ENCODE measurements around the gene TPX2. TPM values are rescaled to one million over a fixed set of nuclear protein-coding genes. Genes with fewer than 3 reads are reported as not detected.

Gene TPX2
- polyA plus RNA-seq, 1 of the 3 experiments (the other 2 are of a cell fraction), result 17.1 TPM

DNA sequence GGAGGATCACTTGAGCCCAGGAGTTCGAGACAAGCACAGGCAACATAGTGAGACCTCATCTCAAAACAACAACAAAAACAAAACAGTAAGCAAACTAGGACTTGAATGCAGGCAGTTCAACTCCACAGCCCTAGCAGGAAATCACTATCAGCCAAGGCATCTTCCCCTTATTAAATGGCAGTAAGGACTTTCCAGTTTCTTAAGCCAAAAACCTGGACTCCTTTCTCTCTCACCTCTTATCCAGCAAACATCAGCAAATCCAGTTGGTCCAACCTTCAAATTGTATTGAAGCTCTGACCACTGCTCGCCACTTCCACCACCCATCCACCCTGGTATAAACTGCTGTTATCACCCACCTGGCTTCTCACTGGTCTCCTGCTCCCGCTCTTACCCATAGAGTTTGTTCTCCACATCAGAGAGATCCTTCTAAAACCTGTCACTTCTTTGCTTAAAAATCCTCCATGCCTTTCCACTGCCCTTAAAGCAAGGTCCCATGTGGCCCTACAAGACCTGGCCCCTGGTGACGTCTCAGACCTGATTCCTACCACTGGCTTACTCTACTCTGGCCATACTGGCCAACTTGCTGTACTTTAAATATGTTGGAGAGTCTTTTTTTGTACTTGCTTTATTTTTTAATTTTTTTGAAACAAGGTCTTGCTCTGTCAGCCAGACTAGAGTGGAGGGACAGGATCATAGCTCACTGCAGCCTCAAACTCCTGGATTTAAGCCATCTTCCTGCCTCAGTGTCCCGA, 44.1 kb upstream of the TPX2 start (continued):
- TF ChIP-seq, protein P1, sequence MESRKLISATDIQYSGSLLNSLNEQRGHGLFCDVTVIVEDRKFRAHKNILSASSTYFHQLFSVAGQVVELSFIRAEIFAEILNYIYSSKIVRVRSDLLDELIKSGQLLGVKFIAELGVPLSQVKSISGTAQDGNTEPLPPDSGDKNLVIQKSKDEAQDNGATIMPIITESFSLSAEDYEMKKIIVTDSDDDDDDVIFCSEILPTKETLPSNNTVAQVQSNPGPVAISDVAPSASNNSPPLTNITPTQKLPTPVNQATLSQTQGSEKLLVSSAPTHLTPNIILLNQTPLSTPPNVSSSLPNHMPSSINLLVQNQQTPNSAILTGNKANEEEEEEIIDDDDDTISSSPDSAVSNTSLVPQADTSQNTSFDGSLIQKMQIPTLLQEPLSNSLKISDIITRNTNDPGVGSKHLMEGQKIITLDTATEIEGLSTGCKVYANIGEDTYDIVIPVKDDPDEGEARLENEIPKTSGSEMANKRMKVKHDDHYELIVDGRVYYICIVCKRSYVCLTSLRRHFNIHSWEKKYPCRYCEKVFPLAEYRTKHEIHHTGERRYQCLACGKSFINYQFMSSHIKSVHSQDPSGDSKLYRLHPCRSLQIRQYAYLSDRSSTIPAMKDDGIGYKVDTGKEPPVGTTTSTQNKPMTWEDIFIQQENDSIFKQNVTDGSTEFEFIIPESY (IDR thresholded peaks at IDR 0.05; ENCODE audit: borderline replicate concordance, low read depth), result no peak
- TF ChIP-seq EZH2phosphoT487 (IDR thresholded peaks at IDR 0.05; ENCODE audit: borderline replicate concordance, low read depth) (no peak), RCOR1 (IDR thresholded peaks at IDR 0.05; ENCODE audit: low read length) (no peak)

DNA sequence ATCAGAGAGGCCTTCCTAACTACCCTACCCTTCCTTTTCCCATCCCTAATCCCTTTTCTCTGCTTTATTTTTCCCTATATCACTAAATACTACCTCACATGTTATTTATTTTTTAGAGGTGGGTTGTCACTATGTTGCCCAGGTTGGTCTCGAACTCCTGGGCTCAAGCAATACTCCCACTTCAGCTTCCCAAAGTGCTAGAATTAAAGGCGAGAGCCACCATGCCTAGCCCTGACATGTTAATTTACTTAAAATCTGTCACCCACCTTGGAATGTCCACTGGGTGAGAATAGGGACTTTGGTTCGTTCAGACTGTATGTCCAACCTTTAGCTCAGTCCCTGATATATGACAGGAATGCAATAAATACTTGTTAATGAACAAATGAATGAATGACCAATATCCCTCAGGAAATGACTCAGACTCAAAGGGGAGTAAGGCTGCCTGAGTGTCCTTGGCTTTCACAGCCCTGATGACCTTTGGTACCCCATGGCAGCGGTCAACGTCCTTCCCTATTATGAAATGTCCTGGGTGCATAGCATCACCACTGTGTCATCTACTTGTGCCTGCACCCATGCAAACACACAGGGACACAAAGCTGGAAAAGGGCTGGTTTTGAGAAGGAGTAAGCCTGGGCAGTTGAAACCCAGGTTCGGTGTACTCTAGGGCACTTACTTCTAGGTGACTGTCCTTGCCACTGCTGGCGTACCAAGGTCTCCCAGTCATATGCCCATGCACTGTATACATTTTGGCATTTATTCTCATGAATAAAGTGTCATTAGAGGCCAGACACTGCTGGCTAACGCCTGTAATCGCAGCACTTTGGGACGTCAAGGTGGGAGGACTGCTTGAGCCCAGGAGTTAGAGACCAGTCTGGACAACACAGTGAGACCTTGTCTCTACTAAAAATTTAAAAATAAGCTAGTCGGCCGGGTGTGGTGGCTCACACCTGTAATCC, 43.0 kb upstream of the TPX2 start:
- Histone ChIP-seq H3K4me1 (ENCODE audit: control insufficient read depth in 1 of 2, insufficient read depth in 2 of 2, low read depth in 1 of 2, low read length in 1 of 2) (peaks cover 3 to 52% of the 10 kb centered on the region in 2 experiments; a peak in 3 of 4 replicates), H3K4me3 (ENCODE audit: low read depth in 2 of 2, low read length in 1 of 2) (no peak overlapping the region), H3K9me2 (no peaks in the 10 kb centered on the region), H4K20me1 (ENCODE audit: insufficient read depth) (0 out of 2 replicates have a peak, but pooled peaks cover 4% of the 10 kb centered on the region), H3K79me2 (ENCODE audit: insufficient read depth) (peaks cover 97% of the 10 kb centered on the region), H3K27ac (ENCODE audit: low read depth in 2 of 2, low read length in 1 of 2) (peak overlapping the region in 1 of 2 experiments; percentile 92; a peak in 2 of 4 replicates), H3K27me3 (ENCODE audit: insufficient read depth) (no peaks in the 10 kb centered on the region), H2AFZ (ENCODE audit: low read depth) (no peak overlapping the region), H3F3A (replicated peaks; ENCODE audit: insufficient read depth) (peaks cover 42% of the 10 kb centered on the region), H3K9me3 (no peaks in the 10 kb centered on the region), H3K9ac (peak overlapping the region; percentile 11; the same call in 1 of the 2 replicates), H3K36me3 (replicated peaks in 1 of 2; ENCODE audit: control insufficient read depth in 1 of 2, insufficient read depth in 2 of 2, low read length in 1 of 2) (peaks cover 0 to 44% of the 10 kb centered on the region in 2 experiments), H3K4me2 (peak overlapping the region; percentile 17)
- WGBS (ENCODE audit: low lambda C conversion rate), result 66% methylated on average over 12 of the region's 12 CpGs
- CTCF ChIA-PET, result interaction anchor here (0.8 to 2.7 kb wide), 4 partner anchors 28 to 133 kb away, joined by 3 to 8 read pairs (median 4); no protein-coding TSS in a partner anchor
- DNase-seq, result no peak
- POLR2A ChIA-PET, result no interaction called here
- TF ChIP-seq NFIC (IDR thresholded peaks at IDR 0.05; ENCODE audit: borderline replicate concordance) (no peak), GATA2 (CRISPR knock-in tag; IDR thresholded peaks at IDR 0.05) (no peak), EP300 (IDR thresholded peaks at IDR 0.05; ENCODE audit: borderline replicate concordance in 1 of 2, low read depth in 1 of 2, low read length in 1 of 2) (peak in 1 of 2 experiments; percentile 71; a peak in 1 of 4 replicates), TAF1 (IDR thresholded peaks at IDR 0.05; ENCODE audit: borderline replicate concordance, low read depth, low read length) (no peak), MEF2A (IDR thresholded peaks at IDR 0.05; ENCODE audit: borderline replicate concordance, low read depth) (no peak), RFX5 (IDR thresholded peaks at IDR 0.05; ENCODE audit: low read length) (no peak), GABPA (IDR thresholded peaks at IDR 0.05; ENCODE audit: low read depth) (no peak), MXI1 (IDR thresholded peaks at IDR 0.05; ENCODE audit: low read depth, low read length) (no peak), SMC3 (IDR thresholded peaks at IDR 0.05; ENCODE audit: low read depth, low read length) (no peak), JUND (IDR thresholded peaks at IDR 0.05) (peak; percentile 74), TEAD4 (IDR thresholded peaks at IDR 0.05; ENCODE audit: borderline replicate concordance, insufficient read depth) (peak; percentile 54; the same call in 1 of the 2 replicates), FOSL2 (IDR thresholded peaks at IDR 0.05; ENCODE audit: borderline replicate concordance, low read depth) (peak; percentile 69; the same call in 1 of the 2 replicates), SIN3A (IDR thresholded peaks at IDR 0.05; ENCODE audit: borderline replicate concordance, low read depth, low read length) (no peak), POLR2AphosphoS5 (IDR thresholded peaks at IDR 0.05; ENCODE audit: low read depth, low read length) (no peak), RXRA (IDR thresholded peaks at IDR 0.05; ENCODE audit: borderline replicate concordance, low read depth) (peak; percentile 95)
- TF ChIP-seq, protein P2, sequence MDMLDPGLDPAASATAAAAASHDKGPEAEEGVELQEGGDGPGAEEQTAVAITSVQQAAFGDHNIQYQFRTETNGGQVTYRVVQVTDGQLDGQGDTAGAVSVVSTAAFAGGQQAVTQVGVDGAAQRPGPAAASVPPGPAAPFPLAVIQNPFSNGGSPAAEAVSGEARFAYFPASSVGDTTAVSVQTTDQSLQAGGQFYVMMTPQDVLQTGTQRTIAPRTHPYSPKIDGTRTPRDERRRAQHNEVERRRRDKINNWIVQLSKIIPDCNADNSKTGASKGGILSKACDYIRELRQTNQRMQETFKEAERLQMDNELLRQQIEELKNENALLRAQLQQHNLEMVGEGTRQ (IDR thresholded peaks at IDR 0.05; ENCODE audit: borderline replicate concordance, low read depth, low read length), result no peak
- TF ChIP-seq, protein P3, sequence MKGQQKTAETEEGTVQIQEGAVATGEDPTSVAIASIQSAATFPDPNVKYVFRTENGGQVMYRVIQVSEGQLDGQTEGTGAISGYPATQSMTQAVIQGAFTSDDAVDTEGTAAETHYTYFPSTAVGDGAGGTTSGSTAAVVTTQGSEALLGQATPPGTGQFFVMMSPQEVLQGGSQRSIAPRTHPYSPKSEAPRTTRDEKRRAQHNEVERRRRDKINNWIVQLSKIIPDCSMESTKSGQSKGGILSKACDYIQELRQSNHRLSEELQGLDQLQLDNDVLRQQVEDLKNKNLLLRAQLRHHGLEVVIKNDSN (IDR thresholded peaks at IDR 0.05; ENCODE audit: borderline replicate concordance, low read depth), result no peak
- TF ChIP-seq, protein P4, sequence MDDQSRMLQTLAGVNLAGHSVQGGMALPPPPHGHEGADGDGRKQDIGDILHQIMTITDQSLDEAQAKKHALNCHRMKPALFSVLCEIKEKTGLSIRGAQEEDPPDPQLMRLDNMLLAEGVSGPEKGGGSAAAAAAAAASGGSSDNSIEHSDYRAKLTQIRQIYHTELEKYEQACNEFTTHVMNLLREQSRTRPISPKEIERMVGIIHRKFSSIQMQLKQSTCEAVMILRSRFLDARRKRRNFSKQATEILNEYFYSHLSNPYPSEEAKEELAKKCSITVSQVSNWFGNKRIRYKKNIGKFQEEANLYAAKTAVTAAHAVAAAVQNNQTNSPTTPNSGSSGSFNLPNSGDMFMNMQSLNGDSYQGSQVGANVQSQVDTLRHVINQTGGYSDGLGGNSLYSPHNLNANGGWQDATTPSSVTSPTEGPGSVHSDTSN (IDR thresholded peaks at IDR 0.05), result peak; percentile 71
- TF ChIP-seq, protein P1 (IDR thresholded peaks at IDR 0.05; ENCODE audit: borderline replicate concordance, low read depth), result no peak
